H1 (cell line): ENCODE measurements around the gene KCNA2. TPM values are rescaled to one million over a fixed set of nuclear protein-coding genes. Genes with fewer than 3 reads are reported as not detected.

ENCODE experiments used
- CTCF ChIA-PET: fragments of 300-600 bp; sonication (Branson Sonifier 250); formaldehyde crosslinking; loops from one replicate; lab custom pipeline; 2021; ENCODE audit not compliant: partially characterized antibody; lab: Charles Lee
- POLR2A ChIA-PET: fragments of 300-600 bp; sonication (Branson Sonifier 250); formaldehyde crosslinking; loops from one replicate; lab custom pipeline; 2021; ENCODE audit warnings: inconsistent platforms; ENCODE audit not compliant: partially characterized antibody; lab: Charles Lee
- DNase-seq, 2 experiments: peaks; one replicate each; pipeline versions ENCODE4 v3.0.0 to v3.0.0-alpha.2; 2010 to 2022; ENCODE audit warnings: low spot score in 2 of 2, low read depth in 1 of 2, mixed read lengths in 1 of 2
- FAIRE-seq: peaks from 2 replicates; lab custom pipeline; 2011; peaks lifted over from hg19 to GRCh38; lab: Jason Lieb, UNC
- H2AFZ ChIP-seq: 2 replicates; pipeline ENCODE4 v1.8.1; 2012; ENCODE audit warnings: low read length, inconsistent platforms
- H2AK5ac ChIP-seq: 2 replicates; pipeline ENCODE4 v1.6.1; 2013; ENCODE audit warnings: low read depth, low read length
- H2BK120ac ChIP-seq: replicated peaks from 2 replicates; pipeline ENCODE3; 2013; ENCODE audit warnings: low read depth, low read length, inconsistent platforms
- H2BK12ac ChIP-seq: 2 replicates; pipeline ENCODE4 v1.6.1; 2013; ENCODE audit warnings: low read depth, low read length
- H2BK15ac ChIP-seq: 2 replicates; pipeline ENCODE4 v1.6.1; 2013; ENCODE audit warnings: low read length
- H2BK20ac ChIP-seq: 2 replicates; pipeline ENCODE4 v1.6.1; 2013; ENCODE audit warnings: low read length
- H2BK5ac ChIP-seq: 2 replicates; pipeline ENCODE4 v1.6.1; 2013; ENCODE audit warnings: low read depth, low read length
- H3K14ac ChIP-seq: 2 replicates; pipeline ENCODE4 v1.6.1; 2013; ENCODE audit warnings: inconsistent platforms; ENCODE audit not compliant: insufficient read length
- H3K18ac ChIP-seq: 2 replicates; pipeline ENCODE4 v1.6.1; 2013; ENCODE audit warnings: low read length; ENCODE audit errors: extremely low read depth
- H3K23ac ChIP-seq: 2 replicates; pipeline ENCODE4 v1.6.1; 2013; ENCODE audit warnings: inconsistent platforms; ENCODE audit not compliant: insufficient read length
- H3K23me2 ChIP-seq: 2 replicates; pipeline ENCODE4 v1.6.1; 2013; ENCODE audit warnings: low read depth, low read length
- H3K27ac ChIP-seq: 2 replicates; pipeline ENCODE4 v1.6.1; 2011; ENCODE audit warnings: low read depth, low read length, inconsistent platforms
- H3K27me3 ChIP-seq, 4 experiments: replicated peaks in 1 of 4; 1 replicate in 1 of 4; 2 replicates in 3 of 4; pipeline versions ENCODE4 v1.6.1 to v1.8.1; 2011 to 2013; ENCODE audit warnings: low read length in 3 of 4, mild to moderate bottlenecking in 3 of 4, inconsistent platforms in 2 of 4, mixed read lengths in 2 of 4, moderate library complexity in 1 of 4; ENCODE audit not compliant: control insufficient read depth in 3 of 4, insufficient read depth in 3 of 4; ENCODE audit errors: extremely low read depth in 1 of 4
- H3K36me3 ChIP-seq, 4 experiments: 2 replicates each; pipeline versions ENCODE4 v1.6.1 to v1.8.1; 2011 to 2013; ENCODE audit warnings: mild to moderate bottlenecking in 4 of 4, low read length in 3 of 4, moderate library complexity in 2 of 4, control low read depth in 1 of 4, inconsistent platforms in 1 of 4; ENCODE audit not compliant: insufficient read depth in 4 of 4, control insufficient read depth in 2 of 4
- H3K4ac ChIP-seq: replicated peaks from 2 replicates; pipeline ENCODE3; 2013; ENCODE audit warnings: low read length, low read depth, mixed read lengths, inconsistent platforms; ENCODE audit not compliant: insufficient read length
- H3K4me1 ChIP-seq, 4 experiments: replicated peaks in 1 of 4; 1 replicate in 1 of 4; 2 replicates in 3 of 4; pipeline versions ENCODE4 v1.6.1 to v1.8.1; 2011 to 2013; ENCODE audit warnings: low read length in 3 of 4, inconsistent platforms in 2 of 4, mixed read lengths in 1 of 4; ENCODE audit not compliant: insufficient read depth in 4 of 4, control insufficient read depth in 3 of 4
- H3K4me2 ChIP-seq, 2 experiments: 2 replicates each; pipeline versions ENCODE4 v1.6.1 to v1.8.1; 2011 to 2013; ENCODE audit warnings: low read depth in 2 of 2, low read length in 2 of 2, control low read depth in 1 of 2, inconsistent platforms in 1 of 2, mild to moderate bottlenecking in 1 of 2; ENCODE audit not compliant: insufficient read depth in 1 of 2
- H3K4me3 ChIP-seq, 4 experiments: fragments of 200-600, 300-600 bp in 1 of 4; sonication (generic), shearing (Covaris generic), sonication (Bioruptor Twin) in 1 of 4; 2 replicates each; pipeline versions ENCODE4 v1.5.1 to v1.8.1; 2011 to 2016; ENCODE audit warnings: low read length in 4 of 4, low read depth in 3 of 4, control low read depth in 2 of 4, inconsistent platforms in 2 of 4, mild to moderate bottlenecking in 2 of 4, mixed read lengths in 1 of 4, moderate library complexity in 1 of 4; ENCODE audit not compliant: insufficient read depth in 2 of 4; ENCODE audit errors: extremely low read depth in 1 of 4
- H3K56ac ChIP-seq: replicated peaks from 2 replicates; pipeline ENCODE3; 2013; ENCODE audit warnings: low read depth, mild to moderate bottlenecking, mixed read lengths, low read length, inconsistent platforms; ENCODE audit not compliant: insufficient read length
- H3K79me1 ChIP-seq: 2 replicates; pipeline ENCODE4 v1.6.1; 2013; ENCODE audit warnings: low read depth, low read length, control low read depth
- H3K79me2 ChIP-seq, 2 experiments: 2 replicates each; pipeline versions ENCODE4 v1.6.1 to v1.8.1; 2012 to 2013; ENCODE audit warnings: low read length in 2 of 2, mild to moderate bottlenecking in 2 of 2, inconsistent platforms in 1 of 2; ENCODE audit not compliant: insufficient read depth in 2 of 2, control insufficient read depth in 1 of 2
- H3K9ac ChIP-seq, 4 experiments: replicated peaks in 1 of 4; 1 replicate in 1 of 4; 2 replicates in 3 of 4; pipeline versions ENCODE4 v1.6.1 to v1.8.1; 2011 to 2013; ENCODE audit warnings: low read depth in 3 of 4, low read length in 3 of 4, control low read depth in 2 of 4, mild to moderate bottlenecking in 2 of 4, moderate library complexity in 2 of 4, inconsistent platforms in 1 of 4; ENCODE audit errors: extremely low read depth in 1 of 4
- H3K9me3 ChIP-seq, 2 experiments: 2 replicates each; pipeline versions ENCODE4 v1.6.1 to v1.8.1; 2012 to 2013; ENCODE audit warnings: mild to moderate bottlenecking in 2 of 2, moderate library complexity in 2 of 2, control low read depth in 1 of 2, inconsistent platforms in 1 of 2, low read depth in 1 of 2, low read length in 1 of 2, mixed read lengths in 1 of 2; ENCODE audit not compliant: insufficient read depth in 2 of 2
- H4K20me1 ChIP-seq, 2 experiments: replicated peaks in 1 of 2; 2 replicates each; pipeline versions ENCODE3 to v1.8.1; 2011 to 2013; ENCODE audit warnings: inconsistent platforms in 2 of 2, low read length in 2 of 2, mild to moderate bottlenecking in 1 of 2; ENCODE audit not compliant: insufficient read depth in 2 of 2, control insufficient read depth in 1 of 2
- H4K5ac ChIP-seq: 2 replicates; pipeline ENCODE4 v1.6.1; 2013; ENCODE audit warnings: low read length, low read depth, mixed read lengths, inconsistent platforms; ENCODE audit not compliant: insufficient read length
- H4K8ac ChIP-seq: 2 replicates; pipeline ENCODE4 v1.8.0; 2013; ENCODE audit warnings: mild to moderate bottlenecking, moderate library complexity, low read length, inconsistent platforms; ENCODE audit not compliant: insufficient read depth; ENCODE audit errors: extremely low read depth
- H4K91ac ChIP-seq: replicated peaks from 2 replicates; pipeline ENCODE3; 2013; ENCODE audit warnings: low read length, mixed read lengths, inconsistent platforms; ENCODE audit not compliant: insufficient read length
- BRCA1 ChIP-seq: IDR thresholded peaks from 2 replicates; pipeline ENCODE4 v1.6.1; 2012; ENCODE audit warnings: low read depth, low read length, improper control_type of control experiment
- EGR1 ChIP-seq: IDR thresholded peaks from 2 replicates; pipeline ENCODE4 v1.6.1; 2011; ENCODE audit warnings: low read depth, low read length, borderline replicate concordance
- EZH2 ChIP-seq: fragments of 200-600 bp; sonication (generic); IDR thresholded peaks from 2 replicates; pipeline ENCODE4 v1.7.1; 2012; ENCODE audit warnings: low read depth, mild to moderate bottlenecking, moderate library complexity, low read length, inconsistent platforms; ENCODE audit not compliant: severe bottlenecking
- GTF2F1 ChIP-seq: IDR thresholded peaks from 2 replicates; pipeline ENCODE4 v1.6.1; 2012; ENCODE audit warnings: low read depth, low read length, improper control_type of control experiment, borderline replicate concordance
- JUN ChIP-seq: IDR thresholded peaks from 2 replicates; pipeline ENCODE4 v1.6.1; 2011; ENCODE audit warnings: low read depth, mild to moderate bottlenecking, improper control_type of control experiment, low read length
- KDM1A ChIP-seq: fragments of 200-600, 300-600 bp; sonication (generic); IDR thresholded peaks from 2 replicates; pipeline ENCODE4 v1.7.1; 2016; ENCODE audit warnings: mild to moderate bottlenecking, low read length, borderline replicate concordance
- KDM5A ChIP-seq: fragments of 200-600 bp; IDR thresholded peaks from 2 replicates; pipeline ENCODE4 v1.7.1; 2012; ENCODE audit warnings: mild to moderate bottlenecking, low read length, inconsistent platforms, mixed read lengths
- MAFK ChIP-seq: IDR thresholded peaks from 2 replicates; pipeline ENCODE4 v1.6.1; 2012; ENCODE audit warnings: low read depth, mild to moderate bottlenecking, improper control_type of control experiment, low read length
- NANOG ChIP-seq: IDR thresholded peaks from 2 replicates; pipeline ENCODE4 v1.6.1; 2011; ENCODE audit warnings: low read length, low read depth, mild to moderate bottlenecking, inconsistent platforms; ENCODE audit not compliant: insufficient read depth, poor library complexity, severe bottlenecking
- PHF8 ChIP-seq: fragments of 200-600 bp; sonication (generic); conservative IDR thresholded peaks from 2 replicates; pipeline ENCODE4 v1.7.1; 2012; ENCODE audit warnings: low read depth, mild to moderate bottlenecking, inconsistent platforms, low read length, moderate library complexity
- POLR2AphosphoS5 ChIP-seq: IDR thresholded peaks from 2 replicates; pipeline ENCODE4 v1.6.1; 2011; ENCODE audit warnings: low read depth, low read length
- POU5F1 ChIP-seq: IDR thresholded peaks from 2 replicates; pipeline ENCODE4 v1.6.1; 2011; ENCODE audit warnings: low read depth, mild to moderate bottlenecking, low read length, moderate library complexity
- RBBP5 ChIP-seq: IDR thresholded peaks from 2 replicates; pipeline ENCODE4 v1.7.1; 2012; ENCODE audit warnings: low read depth, mild to moderate bottlenecking, inconsistent platforms, low read length, moderate library complexity, borderline replicate concordance
- TBP ChIP-seq: IDR thresholded peaks from 2 replicates; pipeline ENCODE4 v1.6.1; 2011; ENCODE audit warnings: low read depth, low read length, improper control_type of control experiment
- ZNF274 ChIP-seq: IDR thresholded peaks from 2 replicates; pipeline ENCODE4 v1.7.0; 2012; ENCODE audit warnings: low read length, borderline replicate concordance; ENCODE audit errors: extremely low read depth
- WGBS, 2 experiments: shearing (Covaris generic) in 1 of 2; methylation state at CpG; one replicate each; pipeline versions ENCODE4 v1.1.6 to v1.1.7; 2013 to 2015; ENCODE audit warnings: low lambda C conversion rate in 2 of 2, mixed read lengths in 2 of 2, inconsistent platforms in 1 of 2, low coverage in 1 of 2, missing lambda C conversion rate in 1 of 2; ENCODE audit not compliant: insufficient replicate concordance in 2 of 2, insufficient coverage in 1 of 2, insufficient read length in 1 of 2; ENCODE audit errors: extremely low coverage in 1 of 2, missing lambda C conversion rate in 1 of 2; 5-methylcytosine and 5-hydroxymethylcytosine counted together
- polyA plus RNA-seq, 7 experiments: library from polyadenylated mRNA; depleted of rRNA in 3 of 7; stranded (reverse) in 5 of 7; unstranded in 2 of 7; fragments of >200 nt in 5 of 7; fragments of 200-250 nt in 2 of 7; gene quantifications; 1 replicate in 5 of 7; 2 replicates in 1 of 7; 4 replicates in 1 of 7; pipeline versions ENCODE4 v1.2.1 to v1.2.3, GENCODE V29; 2011 to 2013; ENCODE audit warnings: missing spikeins in 2 of 7, mixed read lengths in 2 of 7
- total RNA-seq: library from RNA; stranded (reverse); fragmentation: NEBNext Ultra II Directional; extraction: Animal tissue kit (Norgen Biotek cat#: 25700); gene quantifications from 2 replicates; pipeline ENCODE4 v1.2.1, GENCODE V29; 2021

KCNA2 gene
- total and polyA plus RNA-seq, 2 of the 8 experiments (the other 6 are each of a cell fraction or from before 2014, with no cell fraction given): 0.26 to 0.78 TPM

GRCh38 chr1:110561596-110561995, 44.6 kb downstream of the KCNA2 start:
- Histone ChIP-seq H3K27me3 (peaks cover under 1 to 6% (median 2%) of the 10 kb centered on the region in 4 experiments; a peak in 5 of 7 replicates), H3K4ac (no peak overlapping the region), H4K20me1 (no peaks in the 10 kb centered on the region), H3K23me2 (no peaks in the 10 kb centered on the region), H3K4me2 (no peak overlapping the region), H3K56ac (no peak overlapping the region), H3K9ac (no peak overlapping the region), H2AFZ (no peak overlapping the region), H3K14ac (no peak overlapping the region), H2BK12ac (no peak overlapping the region), H4K5ac (no peak overlapping the region), H3K4me1 (peaks cover 0 to 4% (median under 1%) of the 10 kb centered on the region in 4 experiments; a peak in 2 of 7 replicates), H3K9me3 (no peaks in the 10 kb centered on the region), H2BK120ac (no peak overlapping the region), H3K4me3 (no peak overlapping the region), H2BK20ac (no peak overlapping the region), H3K18ac (no peak overlapping the region), H2BK15ac (no peak overlapping the region), H2BK5ac (no peak overlapping the region), H3K79me2 (no peaks in the 10 kb centered on the region), H3K23ac (no peak overlapping the region), H2AK5ac (no peak overlapping the region), H4K91ac (no peak overlapping the region), H4K8ac (no peak overlapping the region; the same call in 1 of the 2 replicates), H3K79me1 (no peaks in the 10 kb centered on the region), H3K36me3 (no peaks in the 10 kb centered on the region), H3K27ac (no peak overlapping the region)
- TF ChIP-seq NANOG (no peak), ZNF274 (no peak), MAFK (no peak), EZH2 (no peak), KDM1A (no peak), POLR2AphosphoS5 (no peak), JUN (no peak), BRCA1 (no peak), RBBP5 (no peak), GTF2F1 (no peak), PHF8 (no peak), KDM5A (no peak), EGR1 (no peak), TBP (no peak), POU5F1 (no peak)
- DNase-seq (no peak), FAIRE-seq (no peak)
- CTCF ChIA-PET: interaction anchor here (0.9 to 5.1 kb wide), 5 partner anchors 10 to 101 kb away, joined by 3 to 19 read pairs (median 4); no protein-coding TSS in a partner anchor
- WGBS, 2 experiments: 89% methylated on average over 7 of the region's 7 CpGs; no CpG with 5 or more reads in 1 of the 2 experiments
- POLR2A ChIA-PET: no interaction called here
